GM12865 (cell line): ENCODE measurements around the gene BANF2.
"Not testable (repeated sequence)": the region's sequence is repeated elsewhere in the genome, so short reads cannot be mapped to it uniquely, and the experiment has no call there.

ENCODE experiments used
- DNase-seq: peaks from one replicate; pipeline ENCODE4 v3.0.0; 2010; ENCODE audit warnings: low read depth
- H3K4me3 ChIP-seq: 2 replicates; pipeline ENCODE4 v1.5.1; 2011; ENCODE audit warnings: mild to moderate bottlenecking, low read depth, low read length, control low read depth
- CTCF ChIP-seq: IDR thresholded peaks from 2 replicates; pipeline ENCODE4 v1.5.1; 2011; ENCODE audit warnings: low read length, control low read depth, low read depth, inconsistent platforms; ENCODE audit not compliant: insufficient read depth; ENCODE audit errors: missing control alignments

Gene BANF2

DNA sequence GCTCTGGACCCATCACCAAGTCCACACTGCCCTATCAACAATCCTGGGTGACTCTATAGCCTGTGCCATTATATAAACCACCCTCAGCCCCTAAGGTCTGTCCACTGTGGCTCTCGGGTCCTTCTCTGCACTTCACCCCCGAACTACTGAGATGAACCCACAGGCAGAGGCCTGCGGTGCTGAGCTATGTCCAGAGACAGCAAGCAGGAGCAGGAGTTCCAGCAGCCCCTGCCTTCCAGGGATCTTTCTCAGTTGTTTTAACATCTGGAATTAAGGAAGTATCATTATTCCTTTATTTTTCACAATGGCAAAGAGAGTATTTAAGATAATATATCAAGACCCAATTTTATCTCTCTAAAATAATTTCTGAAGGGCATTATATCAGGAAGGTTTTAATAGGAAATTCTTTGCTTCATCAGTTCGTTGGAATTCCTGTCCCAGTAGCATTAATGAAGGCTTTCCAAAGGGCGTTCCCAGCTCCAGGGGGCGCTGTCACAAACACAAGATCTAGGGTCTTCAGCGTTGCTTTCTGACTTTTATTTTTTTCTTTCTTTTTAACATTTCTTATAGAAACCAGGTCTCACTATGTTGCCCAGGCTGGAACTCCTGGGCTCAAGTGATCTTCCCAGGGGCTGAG lies 45.0 kb upstream of the BANF2 start:
- no peak for TF ChIP-seq CTCF
- DNase-seq, result no peak
- H3K4me3 ChIP-seq, result no peak overlapping the region

DNA sequence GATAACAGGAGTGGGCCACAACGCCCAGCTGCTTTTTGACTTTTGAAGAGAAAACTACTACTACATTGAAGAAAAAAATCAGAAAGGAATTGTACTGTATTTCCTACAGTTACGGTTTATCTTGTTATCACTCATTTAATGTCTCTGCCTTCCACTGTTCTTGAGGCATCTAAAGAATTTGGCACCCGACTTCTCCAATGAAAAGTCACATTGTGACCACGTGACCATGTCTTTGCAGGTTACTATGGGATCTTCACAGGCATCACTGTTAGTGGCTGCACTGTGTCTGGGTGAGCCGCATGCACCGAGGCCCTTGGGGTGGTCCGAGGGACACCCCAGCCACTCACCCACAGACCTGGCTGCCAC lies 44.5 kb upstream of the BANF2 start:
- no peak for DNase-seq
- H3K4me3 ChIP-seq, result no peak overlapping the region
- no peak for TF ChIP-seq CTCF

DNA sequence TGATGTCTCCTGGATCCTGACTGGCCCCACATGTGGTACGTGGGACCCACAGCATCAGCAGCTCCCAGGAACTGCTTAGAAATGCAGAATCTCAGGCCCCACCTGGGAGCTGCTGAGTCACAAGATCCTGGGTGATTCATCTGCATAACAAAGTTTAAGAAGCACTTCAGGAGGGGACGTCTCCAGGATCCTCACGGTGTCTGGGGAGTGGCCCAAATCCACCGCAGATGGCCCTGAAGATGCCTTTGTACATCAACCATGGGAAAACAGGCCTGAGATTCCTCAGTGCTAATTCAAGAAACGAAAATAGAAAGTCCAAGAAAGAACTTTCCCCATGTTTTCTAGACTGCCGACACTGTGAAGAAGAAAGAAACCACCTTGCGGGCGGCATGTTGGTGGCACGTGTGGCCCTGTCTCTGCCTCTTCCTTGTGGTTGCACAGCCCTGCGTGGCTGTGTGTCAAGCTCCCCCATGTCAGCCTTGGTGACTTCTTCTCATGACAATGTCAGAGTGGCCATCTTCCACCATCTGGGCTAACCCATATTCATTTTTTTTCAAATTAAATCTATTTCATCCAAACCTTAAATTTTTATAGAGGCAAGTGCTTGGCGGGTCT lies 43.8 kb upstream of the BANF2 start:
- TF ChIP-seq CTCF, result no peak
- DNase-seq, result peak; percentile 14
- H3K4me3 ChIP-seq, result no peak overlapping the region

DNA sequence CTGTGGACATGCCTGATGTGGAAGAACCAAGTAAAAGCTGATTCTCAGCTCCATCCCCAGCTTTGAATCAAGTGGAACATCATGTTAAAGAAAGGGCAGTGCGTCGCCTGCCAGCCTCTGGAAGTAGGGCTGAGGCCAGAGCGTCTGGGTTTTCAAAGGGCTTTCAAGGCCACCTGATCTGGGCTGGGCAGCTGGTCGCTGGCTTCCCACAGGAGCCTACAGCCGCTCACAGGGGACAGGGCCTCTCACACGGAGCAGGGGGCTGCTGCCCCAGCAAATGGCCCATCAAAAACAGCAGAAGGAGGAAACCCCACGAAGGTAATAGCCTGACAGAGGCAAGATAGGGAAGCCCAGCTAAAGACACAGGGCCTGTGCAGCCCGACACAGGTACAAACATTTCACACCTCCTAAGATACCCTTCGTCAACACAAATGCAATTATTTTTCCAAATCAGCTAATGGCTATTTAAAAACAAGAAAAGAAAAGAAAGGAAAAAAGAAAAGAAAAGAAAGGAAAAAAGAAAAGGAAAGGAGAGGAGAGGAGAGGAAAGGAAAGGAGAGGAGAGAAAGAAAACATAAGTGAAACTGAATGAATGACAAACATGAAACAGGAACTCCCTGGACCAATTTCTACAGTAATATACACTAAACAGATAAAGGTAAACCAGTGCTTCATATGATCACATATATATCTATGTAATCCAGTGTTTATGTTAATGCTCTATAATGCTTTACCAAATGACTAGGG lies 42.5 kb upstream of the BANF2 start:
- no peak overlapping the region for H3K4me3 ChIP-seq
- no peak for DNase-seq
- TF ChIP-seq CTCF, result no peak

DNA sequence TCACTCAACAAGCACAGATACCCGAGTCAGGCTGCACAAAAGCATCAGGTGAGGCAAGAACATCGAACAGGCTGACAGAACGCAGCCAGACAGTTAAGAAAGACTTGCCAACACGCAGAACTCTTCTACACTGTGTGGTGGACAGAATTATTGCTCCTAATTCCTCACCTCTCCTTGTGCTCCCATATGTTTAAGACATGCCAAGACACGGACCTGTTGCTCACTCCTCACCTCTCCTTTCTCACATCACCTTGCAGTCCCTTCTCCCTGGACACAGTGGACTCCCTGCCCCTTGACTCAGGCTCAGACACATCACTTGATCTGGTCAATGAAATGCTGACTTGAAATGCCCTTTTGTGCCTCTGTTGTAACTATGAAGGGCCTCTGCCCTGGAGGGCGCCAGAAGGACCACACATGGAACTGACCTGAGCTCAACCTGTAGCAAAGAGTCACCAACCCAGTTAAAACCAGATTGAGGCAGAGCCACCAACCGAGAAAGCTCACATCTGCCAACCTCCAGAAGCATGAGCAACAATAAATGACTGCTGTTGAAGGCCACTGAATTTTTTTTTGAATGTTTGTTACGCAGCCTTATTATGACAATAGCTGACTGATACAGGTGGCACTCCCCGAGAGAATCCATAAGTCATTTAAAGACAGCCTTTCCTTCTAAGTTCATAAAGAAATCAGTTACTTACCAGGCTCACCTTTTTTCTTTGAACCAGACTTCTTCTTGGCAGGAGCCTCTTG lies 41.7 kb upstream of the BANF2 start:
- H3K4me3 ChIP-seq, result no peak overlapping the region
- DNase-seq, result no peak
- no peak for TF ChIP-seq CTCF

- no peak for DNase-seq
- no peak overlapping the region for H3K4me3 ChIP-seq
- no peak for TF ChIP-seq CTCF
These were observed 41.1 kb upstream of the BANF2 start for GRCh38 chr20:17658648-17658993.

- H3K4me3 ChIP-seq, DNase-seq: not testable (repeated sequence)
These were observed 40.4 kb upstream of the BANF2 start for GRCh38 chr20:17659344-17659743.
